Endometrial microvascular endothelial cells (primary cell): Measurements from ENCODE around the gene C4A. TPM values are rescaled to one million over a fixed set of nuclear protein-coding genes. Genes with fewer than 3 reads are reported as not detected.
"Not testable (repeated sequence)": the region's sequence is repeated elsewhere in the genome, so short reads cannot be mapped to it uniquely, and the experiment has no call there.

Experiments
- in situ Hi-C: cut with HindIII; loops from 2 replicates; pipeline ENCODE4 v1.10.0; 2017; ENCODE audit warnings: low sequenced_read_pairs, low pct_unique_long_range_greater_than_20kb; ENCODE audit errors: inconsistent ontology term
- total RNA-seq: library from RNA; depleted of rRNA; stranded (reverse); fragments of >200 nt; gene quantifications from one replicate; pipeline ENCODE4 v1.2.3, GENCODE V29; 2015; ENCODE audit errors: inconsistent ontology term

C4A gene
- total RNA-seq, 1 donor from 2014 or later: 1.0 TPM

DNA sequence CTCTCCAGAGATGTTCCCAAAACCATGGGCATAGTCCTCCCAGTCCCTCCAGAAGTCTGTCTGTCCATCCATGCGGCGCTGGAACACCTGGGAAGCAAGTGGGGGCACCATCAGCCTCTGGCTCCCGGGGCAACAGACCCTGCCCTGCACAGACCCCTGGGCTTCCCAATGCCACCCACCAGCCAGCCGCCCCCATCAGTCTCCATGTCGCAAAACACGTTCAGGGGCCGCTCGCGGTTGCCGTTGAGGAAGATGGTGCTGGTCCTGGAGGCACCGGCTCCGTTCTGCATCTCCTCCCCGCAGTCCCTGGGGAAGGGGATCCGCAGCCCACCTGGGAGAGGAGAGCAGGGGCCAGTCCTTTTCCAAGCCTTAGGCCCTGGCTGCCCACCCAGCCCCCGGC lies 60.4 kb downstream of the C4A start:
- in situ Hi-C loops: not testable (repeated sequence)

DNA sequence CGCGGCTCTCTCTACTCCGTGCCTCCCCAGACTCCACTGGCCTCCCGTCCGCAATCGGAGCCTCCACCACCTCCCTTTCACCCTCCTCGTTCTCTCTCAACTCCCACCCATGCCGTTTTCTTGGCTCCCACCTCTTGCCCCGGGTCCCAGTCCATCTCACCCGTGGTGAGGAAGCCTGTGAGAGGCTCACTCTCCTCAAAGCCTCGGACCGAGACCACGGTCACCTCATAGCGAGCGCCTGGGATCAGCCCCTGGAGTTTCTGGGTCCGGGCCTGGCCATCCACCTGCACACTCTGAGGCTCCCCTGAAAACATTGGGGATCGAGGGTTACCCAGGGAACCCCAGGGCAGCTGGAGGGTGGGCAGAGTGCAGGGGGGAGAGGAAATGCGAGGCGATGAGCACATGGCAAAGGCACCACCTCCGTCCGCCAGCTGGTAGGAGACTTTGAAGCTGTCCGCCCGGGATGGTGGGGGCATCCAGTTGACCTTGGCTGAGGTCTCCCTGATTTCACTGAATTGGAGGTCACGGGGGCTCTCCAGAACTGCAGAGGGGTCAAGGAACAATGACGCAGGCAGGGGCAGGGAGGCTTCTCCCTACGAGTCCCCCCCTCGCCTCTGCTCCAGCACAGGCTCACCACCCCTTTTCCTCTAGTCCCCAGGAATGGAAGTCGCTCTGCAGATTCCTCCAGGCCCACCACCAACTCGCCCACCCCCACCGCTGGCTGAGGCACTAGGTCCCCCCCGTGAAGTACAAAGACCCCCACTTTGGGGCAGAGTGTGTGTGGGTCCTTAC lies 61.9 kb downstream of the C4A start:
- in situ Hi-C loops: not testable (repeated sequence)

- in situ Hi-C loops: not testable (repeated sequence)
Measured at GRCh38 chr6:32044916-32045315, 63.1 kb downstream of the C4A start.

DNA sequence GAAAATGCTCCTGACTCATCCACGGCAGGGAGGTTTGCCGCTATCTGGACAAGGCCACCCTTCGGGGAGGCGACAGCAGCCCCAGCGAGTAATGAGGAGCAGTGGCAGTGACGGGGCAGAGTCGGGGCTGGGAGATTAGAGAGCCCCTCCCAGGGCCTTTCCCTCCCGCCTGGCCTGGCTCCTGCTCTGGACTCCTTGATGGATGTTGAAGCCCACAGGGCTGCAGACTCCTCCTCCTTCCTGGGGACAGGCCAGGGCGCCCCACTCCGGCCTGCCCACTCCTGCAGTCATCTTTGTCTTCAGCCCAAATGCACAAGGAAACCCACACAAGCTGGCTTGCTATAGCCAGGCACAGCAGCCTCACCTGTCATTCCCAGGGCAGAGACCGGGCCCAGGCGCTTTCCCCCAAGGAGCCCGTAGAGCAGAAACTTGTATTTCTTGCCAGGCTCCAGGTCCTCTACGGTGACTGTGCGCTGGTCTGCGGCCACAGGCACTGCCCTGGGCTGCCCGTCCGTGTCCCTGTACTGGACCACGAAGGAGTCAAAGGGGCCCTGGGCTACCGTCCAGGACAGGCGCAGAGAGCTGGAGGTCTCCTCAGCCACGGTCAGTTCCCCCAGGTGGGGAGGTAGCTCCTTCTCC lies 64.1 kb downstream of the C4A start:
- in situ Hi-C loops: no loop called here

GRCh38 chr6:32046450-32047083 lies 64.7 kb downstream of the C4A start:
- in situ Hi-C loops: no loop called here

- in situ Hi-C loops: no loop called here
Measured at GRCh38 chr6:32047084-32047478, 65.2 kb downstream of the C4A start.

DNA sequence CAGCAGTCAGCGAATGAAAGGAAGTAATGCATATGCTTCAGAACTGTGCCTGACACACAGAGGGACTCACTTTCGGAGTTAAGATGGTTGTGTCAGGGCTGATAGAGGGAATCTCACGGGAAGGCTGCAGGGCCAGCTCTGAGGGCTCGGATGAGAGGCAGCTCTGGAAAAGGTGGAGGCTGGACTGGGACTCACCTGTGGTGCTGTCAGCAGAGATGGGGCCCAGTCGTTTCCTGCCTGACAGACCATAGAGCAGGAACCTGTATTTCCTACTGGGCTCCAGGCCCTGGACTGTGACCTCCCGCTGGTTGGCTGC lies 65.6 kb downstream of the C4A start:
- in situ Hi-C loops: no loop called here

GRCh38 chr6:32047855-32048766 lies 66.3 kb downstream of the C4A start:
- in situ Hi-C loops: no loop called here

DNA sequence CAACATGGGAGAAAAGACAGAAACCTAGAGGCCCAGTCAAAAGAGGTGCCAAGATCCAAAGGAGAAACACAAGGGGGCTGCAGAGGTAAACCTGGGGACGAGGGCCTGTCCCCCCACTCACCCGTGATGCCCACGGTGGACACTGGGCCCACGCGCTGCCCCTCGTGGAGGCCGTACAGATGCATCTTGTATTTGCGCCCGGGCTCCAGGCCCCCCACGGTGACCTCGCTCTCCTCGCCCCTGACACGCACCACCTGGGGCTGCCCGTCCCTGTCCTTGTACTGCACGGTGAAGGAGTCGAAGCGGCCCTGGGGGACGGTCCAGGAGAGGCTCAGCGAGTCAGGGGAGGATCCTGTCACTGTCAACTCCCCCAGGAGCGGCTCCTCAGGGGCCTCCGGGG lies 67.3 kb downstream of the C4A start:
- in situ Hi-C loops: not testable (repeated sequence)

DNA sequence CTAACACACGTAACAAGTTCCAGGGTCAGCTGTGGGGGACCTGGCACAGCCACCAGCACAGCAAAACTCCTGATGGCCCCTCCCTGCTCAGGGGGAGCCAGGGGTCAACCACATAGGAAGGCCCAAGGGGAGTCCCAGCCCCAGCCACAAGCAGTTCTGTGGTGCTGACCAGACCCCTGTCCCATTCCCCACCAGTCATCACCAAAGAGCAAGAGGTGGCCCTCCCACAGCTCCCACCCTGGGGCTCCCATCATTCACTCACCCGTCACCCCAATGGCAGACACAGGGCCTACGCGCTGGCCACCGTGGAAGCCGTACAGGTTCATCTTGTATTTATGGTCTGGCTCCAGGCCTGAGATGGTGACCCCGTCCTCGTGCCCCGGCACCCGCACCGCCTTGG lies 67.9 kb downstream of the C4A start:
- in situ Hi-C loops: not testable (repeated sequence)

DNA sequence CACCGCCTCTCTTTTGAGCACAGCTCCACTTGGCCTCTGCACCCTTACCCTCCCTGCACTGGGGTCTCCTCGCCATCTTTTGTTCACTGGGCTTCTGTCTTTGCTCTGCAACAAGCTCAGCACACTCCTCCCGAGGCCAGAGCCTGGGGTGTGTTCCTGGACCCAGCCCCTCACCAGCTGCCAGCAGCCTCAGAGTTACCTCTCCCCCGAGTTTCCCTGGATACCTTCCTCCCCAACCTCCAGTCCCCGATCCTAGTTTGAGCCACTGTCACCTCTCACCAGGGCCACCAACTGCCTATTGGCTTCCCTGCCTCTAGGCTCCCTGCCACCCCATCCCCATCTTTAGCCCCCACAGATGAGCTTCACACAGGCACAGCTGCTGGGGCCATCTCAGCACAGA lies 68.7 kb downstream of the C4A start:
- in situ Hi-C loops: no loop called here

Other genes starting within 250 kb of the C4A start
- 1,067 TPM for gene CLIC1, start 245.5 kb upstream of the C4A start, total RNA-seq
- 7.8 TPM for gene MSH5, start 242.1 kb upstream of the C4A start, total RNA-seq
- gene SAPCD1, start 219.4 kb upstream of the C4A start, total RNA-seq: not detected
- gene VWA7, start 204.7 kb upstream of the C4A start, total RNA-seq: not detected
- gene VARS1, start 186.3 kb upstream of the C4A start, total RNA-seq: 101 TPM
- 172 TPM for gene LSM2, start 175.1 kb upstream of the C4A start, total RNA-seq
- 0.65 TPM for gene HSPA1L, start 166.8 kb upstream of the C4A start, total RNA-seq
- 171 TPM for gene HSPA1A, start 166.5 kb upstream of the C4A start, total RNA-seq
- gene HSPA1B, start 154.3 kb upstream of the C4A start, total RNA-seq: 120 TPM
- 94.3 TPM for gene NEU1, start 119.2 kb upstream of the C4A start, total RNA-seq
- gene SLC44A4, start 103.1 kb upstream of the C4A start, total RNA-seq: 2.6 TPM
- 41.2 TPM for gene EHMT2, start 84.4 kb upstream of the C4A start, total RNA-seq
- not detected for gene ZBTB12, start 80.0 kb upstream of the C4A start, total RNA-seq
- not detected for gene C2, start 54.3 kb upstream of the C4A start, total RNA-seq
- 1.6 TPM for gene CFB, start 36.0 kb upstream of the C4A start, total RNA-seq
- gene NELFE, start 23.1 kb upstream of the C4A start, total RNA-seq: 141 TPM
- 78.6 TPM for gene SKIC2, start 22.9 kb upstream of the C4A start, total RNA-seq
- gene DXO, start 9.9 kb upstream of the C4A start, total RNA-seq: 13.8 TPM
- gene C4B, start 32.7 kb downstream of the C4A start, total RNA-seq: 1.1 TPM
- not detected for gene CYP21A2, start 56.4 kb downstream of the C4A start, total RNA-seq
- not detected for gene TNXB, start 127.3 kb downstream of the C4A start, total RNA-seq
- 23.0 TPM for gene ATF6B, start 146.2 kb downstream of the C4A start, total RNA-seq
- gene FKBPL, start 148.2 kb downstream of the C4A start, total RNA-seq: 7.9 TPM
- gene PRRT1, start 169.9 kb downstream of the C4A start, total RNA-seq: not detected
- gene PPT2, start 172.1 kb downstream of the C4A start, total RNA-seq: 49.3 TPM
- 6.6 TPM for gene EGFL8, start 182.5 kb downstream of the C4A start, total RNA-seq
- 37.0 TPM for gene AGPAT1, start 194.0 kb downstream of the C4A start, total RNA-seq
- gene RNF5, start 196.3 kb downstream of the C4A start, total RNA-seq: 57.0 TPM
- 0.65 TPM for gene AGER, start 202.2 kb downstream of the C4A start, total RNA-seq
- 32.9 TPM for gene PBX2, start 208.1 kb downstream of the C4A start, total RNA-seq
- 31.0 TPM for gene GPSM3, start 210.6 kb downstream of the C4A start, total RNA-seq
- 101 TPM for gene NOTCH4, start 242.0 kb downstream of the C4A start, total RNA-seq